ENCODE measurements around the gene TECR. TPM values are rescaled to one million over a fixed set of nuclear protein-coding genes. Genes with fewer than 3 reads are reported as not detected.

TECR gene
- total RNA-seq, 2 experiments from 2014 or later = 217 to 232 TPM

GRCh38 chr19:14525729-14526128 lies 3.7 kb upstream of the TECR start:
- no peaks in the 10 kb centered on the region for H3K36me3 ChIP-seq (ENCODE audit: insufficient read depth, low read length)
- Mint-ChIP-seq H3K4me1 (ENCODE audit: low read depth) (peaks cover 65% of the 10 kb centered on the region), H3K4me3 (peak overlapping the region; percentile 2), H3K36me3 (ENCODE audit: low read depth) (peaks cover 23% of the 10 kb centered on the region), H3K27me3 (no peaks in the 10 kb centered on the region), H3K27ac (peak overlapping the region; percentile 100), H3K9me3 (no peaks in the 10 kb centered on the region)
- H3K4me1 ChIP-seq (ENCODE audit: insufficient read depth, low read length) = peaks cover 69% of the 10 kb centered on the region
- H3K27me3 ChIP-seq (ENCODE audit: control insufficient read depth in 1 of 2, insufficient read depth in 2 of 2, low read length in 2 of 2) = no peaks in the 10 kb centered on the region
- ChIA-PET CTCF (no interaction called here), POLR2A (interaction anchor here (0.6 to 5.9 kb wide), 4 partner anchors 8 to 29 kb away, joined by 3 to 74 read pairs (median 5); partner anchors contain the start of genes DNAJB1 and GIPC1)
- TF ChIP-seq CTCF (IDR thresholded peaks at IDR 0.05) = no peak
- ATAC-seq (ENCODE audit: poor library complexity) (no peak), DNase-seq (no peak)
- no peaks in the 10 kb centered on the region for H3K9me3 ChIP-seq (ENCODE audit: control insufficient read depth in 1 of 2, insufficient read depth in 1 of 2, low read length in 2 of 2)
- intact Hi-C loops (cut with DNase I, micrococcal nuclease) = no loop called here
- no peak overlapping the region for H3K4me3 ChIP-seq (ENCODE audit: low read length)
- no peak overlapping the region for H3K27ac ChIP-seq (ENCODE audit: low read depth in 1 of 2, low read length in 2 of 2)

- peaks cover 25% of the 10 kb centered on the region for H3K36me3 Mint-ChIP-seq (ENCODE audit: low read depth)
Observed at GRCh38 chr19:14526423-14526822, 3.0 kb upstream of the TECR start.

GRCh38 chr19:14528419-14529253 lies 758 bp upstream of the TECR start:
- TF ChIP-seq CTCF (IDR thresholded peaks at IDR 0.05) = no peak
- no peaks in the 10 kb centered on the region for H3K9me3 Mint-ChIP-seq
- peak overlapping the region; percentile 92 for H3K4me3 Mint-ChIP-seq
- ChIA-PET CTCF (interaction anchor here (0.8 to 1.6 kb wide), 3 partner anchors 9 to 28 kb away, joined by 3 to 6 read pairs (median 5); partner anchors contain the start of gene DNAJB1), POLR2A (interaction anchor here (0.6 to 5.9 kb wide), 6 partner anchors 11 to 624 kb away, joined by 3 to 74 read pairs (median 6); partner anchors contain the start of genes DNAJB1 and GIPC1)
- peak overlapping the region; percentile 92 for H3K4me3 ChIP-seq (ENCODE audit: low read length)
- intact Hi-C loops (cut with DNase I, micrococcal nuclease) = loop anchor here (1.0 to 2.0 kb wide), 3 partner anchors 10 to 23 kb away; partner anchors contain the start of gene DNAJB1 (in 2 of the 2)
- H3K4me1 Mint-ChIP-seq (ENCODE audit: low read depth) = peaks cover 64% of the 10 kb centered on the region
- ATAC-seq (ENCODE audit: poor library complexity) (peak; percentile 15), DNase-seq (peak in 2 of 14 experiments; percentile 25 to 49)
- peak overlapping the region; percentile 85 to 88 for H3K27ac ChIP-seq (ENCODE audit: low read depth in 1 of 2, low read length in 2 of 2)
- H3K27me3 Mint-ChIP-seq = no peaks in the 10 kb centered on the region
- no peaks in the 10 kb centered on the region for H3K27me3 ChIP-seq (ENCODE audit: control insufficient read depth in 1 of 2, insufficient read depth in 2 of 2, low read length in 2 of 2)
- H3K36me3 Mint-ChIP-seq (ENCODE audit: low read depth) = peaks cover 34% of the 10 kb centered on the region
- peaks cover 4% of the 10 kb centered on the region for H3K36me3 ChIP-seq (ENCODE audit: insufficient read depth, low read length)
- H3K4me1 ChIP-seq (ENCODE audit: insufficient read depth, low read length) = peaks cover 63% of the 10 kb centered on the region
- H3K9me3 ChIP-seq (ENCODE audit: control insufficient read depth in 1 of 2, insufficient read depth in 1 of 2, low read length in 2 of 2) = no peaks in the 10 kb centered on the region
- peak overlapping the region; percentile 100 for H3K27ac Mint-ChIP-seq

More at GRCh38 chr19:14526423-14526822, 3.0 kb upstream of the TECR start:
- Histone ChIP-seq H3K4me1 (ENCODE audit: insufficient read depth, low read length) (peaks cover 69% of the 10 kb centered on the region), H3K4me3 (ENCODE audit: low read length) (no peak overlapping the region), H3K9me3 (ENCODE audit: control insufficient read depth in 1 of 2, insufficient read depth in 1 of 2, low read length in 2 of 2) (no peaks in the 10 kb centered on the region), H3K27me3 (ENCODE audit: control insufficient read depth in 1 of 2, insufficient read depth in 2 of 2, low read length in 2 of 2) (no peaks in the 10 kb centered on the region), H3K36me3 (ENCODE audit: insufficient read depth, low read length) (no peaks in the 10 kb centered on the region), H3K27ac (ENCODE audit: low read depth in 1 of 2, low read length in 2 of 2) (no peak overlapping the region)
- no peak for TF ChIP-seq CTCF (IDR thresholded peaks at IDR 0.05)
- intact Hi-C loops (cut with DNase I, micrococcal nuclease) = no loop called here
- Mint-ChIP-seq H3K27me3 (no peaks in the 10 kb centered on the region), H3K4me3 (peak overlapping the region; percentile 38), H3K4me1 (ENCODE audit: low read depth) (peaks cover 68% of the 10 kb centered on the region), H3K27ac (peak overlapping the region; percentile 100), H3K9me3 (no peaks in the 10 kb centered on the region)
- DNase-seq (no peak), ATAC-seq (ENCODE audit: poor library complexity) (no peak)
- CTCF ChIA-PET = no interaction called here
- POLR2A ChIA-PET = interaction anchor here (1.1 to 5.9 kb wide), 3 partner anchors 9 to 30 kb away, joined by 3 to 74 read pairs (median 7); partner anchors contain the start of genes DNAJB1 and GIPC1

All from CD4-positive, alpha-beta T cell (primary cell).